GM12875 (cell line): Measurements from ENCODE around the gene SRCIN1.
"Not testable (repeated sequence)": the region's sequence is repeated elsewhere in the genome, so short reads cannot be mapped to it uniquely, and the experiment has no call there.

Experiments
- H3K4me3 ChIP-seq: one replicate; pipeline ENCODE4 v1.5.1; 2011; ENCODE audit warnings: low read depth, low read length, control low read depth
- CTCF ChIP-seq: IDR thresholded peaks from 2 replicates; pipeline ENCODE4 v1.5.1; 2011; ENCODE audit warnings: low read depth, mild to moderate bottlenecking, control low read depth, inconsistent platforms, low read length, moderate library complexity, borderline replicate concordance; ENCODE audit not compliant: insufficient read depth

Gene SRCIN1

DNA sequence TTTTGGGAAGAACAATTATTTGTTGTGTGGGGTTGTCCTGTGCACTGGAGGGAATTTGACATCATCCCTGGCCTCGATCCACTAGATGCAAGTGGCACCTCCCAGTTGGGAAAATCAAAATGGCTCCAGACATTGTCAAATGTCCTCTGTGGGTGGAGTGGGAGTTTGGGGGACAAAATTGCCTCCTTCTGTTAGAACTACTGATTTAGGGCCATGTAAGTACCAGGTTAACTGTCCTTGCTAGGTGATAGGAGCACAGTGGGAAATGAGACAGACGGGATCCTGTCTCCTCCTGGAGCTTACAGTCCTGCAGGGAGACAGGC lies 120.6 kb downstream of the SRCIN1 start:
- no peak for TF ChIP-seq CTCF
- H3K4me3 ChIP-seq = no peak overlapping the region

- H3K4me3 ChIP-seq = not testable (repeated sequence)
- TF ChIP-seq CTCF = peak; percentile 70
These were observed 121.3 kb downstream of the SRCIN1 start for GRCh38 chr17:38484242-38485145.

GRCh38 chr17:38482700-38483043 lies 123.1 kb downstream of the SRCIN1 start:
- not testable (repeated sequence) for H3K4me3 ChIP-seq

GRCh38 chr17:38482039-38482699 lies 123.6 kb downstream of the SRCIN1 start:
- not testable (repeated sequence) for H3K4me3 ChIP-seq
